ENCODE results near the gene MYT1.

DNA sequence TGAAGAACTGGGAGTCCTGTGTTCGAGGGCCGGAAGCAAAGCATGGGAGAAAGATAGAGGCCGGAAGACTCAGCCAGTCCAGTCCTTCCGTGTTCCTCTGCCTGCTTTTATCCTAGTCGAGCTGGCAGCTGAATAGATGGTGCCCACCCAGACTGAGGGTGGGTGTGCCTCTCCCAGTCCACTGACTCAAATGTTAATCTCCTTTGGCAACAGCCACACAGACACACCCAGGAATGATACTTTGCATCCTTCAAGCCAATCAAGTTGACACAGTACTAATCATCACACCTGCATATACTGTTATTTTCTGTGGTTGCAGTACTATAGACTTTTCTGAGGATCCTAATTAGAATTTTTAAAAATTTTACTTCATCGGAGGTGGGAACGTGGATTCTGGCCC, 112.6 kb downstream of the MYT1 start:
- no peak for TF ChIP-seq POLR2A (IDR thresholded peaks at IDR 0.05; ENCODE audit: low read depth, low read length)
- TF ChIP-seq TAF1 (IDR thresholded peaks at IDR 0.05; ENCODE audit: borderline replicate concordance, low read depth, low read length), result no peak
